Stimulated activated CD4-positive, alpha-beta T cell treated with anti-CD3 and anti-CD28 coated beads, TNF-alpha, amount 100 ng/mL, for 48 hours (primary cell): ENCODE data around the gene COL4A3.

ENCODE experiments used
- DNase-seq, 3 donors: peaks; one replicate each; pipeline ENCODE4 v3.0.0-alpha.2; 2020; ENCODE audit warnings: low read depth in 3 of 3

Gene COL4A3

GRCh38 chr2:227163998-227164762 lies at the start of gene COL4A3, which contains the start of gene COL4A4:
COL4A3 (plus strand) TSS chr2:227164624; CDS start chr2:227164727, 103 bp downstream.
COL4A4 (minus strand) TSS chr2:227164205; CDS start chr2:227147483, 16,722 bp downstream.
- peak in 1 of 3 donors; percentile 4 for DNase-seq

GRCh38 chr2:227115761-227116160 lies 48.7 kb upstream of the COL4A3 start:
- no peak for DNase-seq

DNA sequence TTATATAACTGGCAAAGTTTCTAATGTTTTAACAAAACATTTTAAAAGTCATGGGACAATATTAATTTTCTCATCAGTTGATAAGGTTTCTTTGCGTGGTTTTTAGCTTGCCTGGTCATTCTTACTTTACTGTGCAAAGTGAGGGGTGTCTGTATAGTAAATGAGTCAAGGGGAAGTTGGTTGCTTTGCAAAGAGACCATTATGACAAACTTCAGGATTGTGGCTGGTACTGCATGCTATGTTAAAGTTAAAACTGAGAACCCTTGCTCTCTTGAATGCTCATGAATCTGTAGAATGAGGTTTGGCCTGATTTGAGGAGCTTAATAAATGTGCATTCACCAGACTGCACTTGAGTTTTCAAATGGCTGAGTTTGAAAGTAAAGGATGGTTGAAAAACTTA lies 47.4 kb upstream of the COL4A3 start:
- no peak for DNase-seq

GRCh38 chr2:227117852-227118251 lies 46.6 kb upstream of the COL4A3 start:
- DNase-seq = no peak

DNA sequence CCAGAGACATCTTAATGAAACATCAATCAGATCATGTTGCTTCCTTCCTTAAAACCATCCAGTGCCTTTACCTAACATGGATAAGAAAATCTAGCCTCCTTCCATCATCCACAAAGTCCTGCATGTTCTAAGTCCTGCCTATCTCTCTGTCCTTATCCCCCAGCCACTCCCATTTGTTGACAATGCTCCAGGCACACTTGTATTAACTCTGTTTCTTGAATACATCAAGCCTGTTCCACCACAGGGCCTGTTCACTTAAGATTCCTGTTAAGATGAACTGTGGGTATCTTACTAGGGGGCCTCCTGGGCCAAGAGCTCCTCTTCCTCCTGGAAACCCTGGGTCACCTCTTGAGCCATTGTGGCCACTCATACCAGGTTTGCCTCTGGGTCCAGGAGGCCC lies 46.1 kb upstream of the COL4A3 start:
- no peak for DNase-seq

DNA sequence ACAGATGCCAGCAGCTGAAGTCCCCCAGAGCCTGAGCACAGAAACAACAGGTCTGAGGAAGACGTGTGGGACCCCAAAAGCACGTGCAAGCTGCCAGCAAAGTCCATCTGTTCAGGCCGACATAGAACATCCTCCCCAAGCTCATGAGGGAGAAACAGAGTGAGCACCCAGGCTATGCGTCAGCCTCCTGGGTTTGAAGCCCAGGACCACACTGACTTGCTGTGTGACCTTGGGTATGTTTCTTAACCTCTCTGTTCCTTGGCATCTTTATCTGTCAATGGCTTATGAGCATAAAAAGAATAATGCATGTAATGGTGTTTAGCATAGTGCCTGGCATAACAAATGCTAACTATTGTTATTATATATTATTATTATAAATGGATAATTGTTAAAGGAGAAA lies 40.7 kb upstream of the COL4A3 start:
- no peak for DNase-seq

DNA sequence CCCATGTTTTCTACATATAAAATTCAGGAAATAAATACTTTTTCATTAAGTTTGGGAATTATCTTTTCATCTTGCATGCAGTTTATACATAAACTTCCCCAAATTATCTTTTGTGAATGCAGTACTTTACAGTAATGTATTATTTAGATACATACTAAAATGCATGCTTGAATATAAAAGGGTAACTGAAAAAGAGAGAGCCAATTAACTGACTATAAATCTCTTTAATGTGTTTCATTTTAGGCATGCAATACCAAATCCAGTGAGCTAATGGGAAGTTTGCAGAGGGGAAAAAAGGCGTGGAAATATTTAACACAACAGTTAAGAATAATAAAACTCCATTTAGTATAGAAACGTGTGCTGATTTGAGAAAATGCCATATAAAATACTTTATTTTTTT lies 39.6 kb upstream of the COL4A3 start:
- DNase-seq = no peak

- no peak for DNase-seq
These were observed 38.9 kb upstream of the COL4A3 start for GRCh38 chr2:227125506-227125905.

GRCh38 chr2:227127201-227127600 lies 37.2 kb upstream of the COL4A3 start:
- DNase-seq = no peak

- no peak for DNase-seq
These were observed 33.8 kb upstream of the COL4A3 start for GRCh38 chr2:227130636-227131035.

DNA sequence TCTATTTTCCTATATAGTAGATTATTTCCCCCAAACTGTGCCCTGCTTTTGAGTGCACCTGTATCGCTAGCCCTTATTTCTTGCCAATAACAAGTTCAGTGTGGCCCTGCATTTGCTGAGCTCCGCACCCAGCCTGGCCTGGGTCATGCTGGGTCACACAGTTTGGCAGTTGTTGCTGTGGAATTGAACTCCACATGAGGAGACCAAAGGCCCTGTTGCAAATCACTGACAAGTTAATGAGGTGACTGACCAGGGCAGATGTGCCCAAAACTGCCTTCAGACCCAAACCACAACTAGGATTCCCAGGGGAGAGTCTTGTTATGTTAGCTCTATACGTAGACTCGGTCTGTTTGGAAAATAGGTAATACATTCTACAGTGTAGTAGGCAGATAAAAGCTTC lies 31.4 kb upstream of the COL4A3 start:
- DNase-seq = no peak

DNA sequence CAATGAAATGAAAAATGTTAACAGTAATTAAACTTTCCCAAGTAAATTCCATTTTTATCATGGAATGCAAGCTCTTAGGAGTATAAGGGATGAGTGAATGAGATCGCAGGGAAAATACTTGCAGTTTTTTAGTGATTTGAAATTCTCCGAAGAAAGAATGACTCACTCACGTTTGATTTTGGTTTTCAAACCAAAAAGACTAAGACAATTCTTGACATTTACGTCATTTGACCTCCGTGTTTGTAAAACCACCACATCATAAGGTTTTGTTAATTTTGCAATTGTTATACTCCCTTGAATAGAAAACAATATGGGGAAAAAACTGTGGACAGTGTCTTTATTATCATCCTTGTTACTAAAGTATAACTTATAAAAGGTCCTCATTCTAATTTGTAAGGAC lies 29.8 kb upstream of the COL4A3 start:
- no peak for DNase-seq

DNA sequence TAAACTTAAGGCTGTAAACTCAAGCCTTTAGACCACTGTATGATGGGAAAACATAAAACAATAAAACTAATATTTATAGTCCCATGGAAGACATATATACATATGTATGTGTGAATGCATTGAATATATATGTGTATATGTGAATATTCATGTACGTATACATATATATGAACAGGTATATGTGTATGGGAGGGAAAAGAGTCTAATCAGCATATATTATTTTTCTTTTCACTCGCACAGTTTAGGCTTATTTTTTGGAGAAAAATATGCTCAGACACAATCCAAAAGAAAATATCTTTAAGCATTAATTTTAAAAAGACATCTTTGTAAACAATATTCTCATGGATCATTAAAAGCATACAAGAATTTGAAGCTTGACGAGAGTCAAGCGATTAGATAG lies 23.1 kb upstream of the COL4A3 start:
- DNase-seq = no peak

- DNase-seq = no peak
These were observed 20.5 kb upstream of the COL4A3 start for GRCh38 chr2:227143895-227144294.

GRCh38 chr2:227146456-227146855 lies 18.0 kb upstream of the COL4A3 start:
- no peak for DNase-seq

GRCh38 chr2:227147023-227147422 lies 17.4 kb upstream of the COL4A3 start:
- DNase-seq = no peak

GRCh38 chr2:227148106-227148505 lies 16.3 kb upstream of the COL4A3 start:
- no peak for DNase-seq

- no peak for DNase-seq
These were observed 14.0 kb upstream of the COL4A3 start for GRCh38 chr2:227150222-227150936.

- no peak for DNase-seq
These were observed 12.2 kb upstream of the COL4A3 start for GRCh38 chr2:227152093-227152766.

GRCh38 chr2:227153307-227153706 lies 11.1 kb upstream of the COL4A3 start:
- no peak for DNase-seq

DNA sequence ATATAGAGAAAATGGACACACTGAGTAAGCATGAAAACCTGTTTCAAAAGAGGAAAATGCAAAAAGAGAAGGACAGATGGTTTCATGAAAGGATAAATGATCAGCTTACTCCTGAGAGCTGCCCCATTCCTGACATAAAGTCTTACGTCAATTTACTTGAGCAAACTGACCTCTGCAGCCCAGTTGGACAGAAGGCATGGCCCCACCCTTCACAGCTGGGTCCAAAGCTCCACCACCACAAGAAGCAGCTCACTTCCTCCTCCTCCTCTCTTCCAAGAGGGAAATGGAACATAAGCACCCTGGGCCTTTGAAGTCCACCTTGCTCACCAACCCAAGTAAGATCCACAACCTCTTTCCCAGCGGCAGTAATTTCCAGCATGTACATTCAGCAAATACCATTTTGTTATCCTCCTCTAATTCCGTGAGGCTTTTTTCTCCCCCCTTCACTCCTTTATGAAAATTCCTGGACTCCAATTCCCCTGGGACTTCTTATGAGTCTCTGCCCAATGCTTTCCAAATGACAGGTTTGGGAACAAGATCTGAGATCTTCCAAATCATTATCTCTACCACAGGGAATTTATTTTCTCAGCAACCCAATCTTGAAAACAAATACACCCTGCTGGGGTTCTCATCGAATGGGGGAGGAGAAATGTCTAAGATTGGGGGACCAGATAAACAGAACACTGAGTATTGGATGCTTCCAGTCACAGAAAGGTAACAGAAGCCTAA lies 10.5 kb upstream of the COL4A3 start:
- DNase-seq = no peak
